Keratinocyte (primary cell): ENCODE measurements around the gene OXNAD1.

ENCODE experiments used
- EZH2 ChIP-seq: IDR thresholded peaks from one replicate; pipeline ENCODE4 v1.6.1; 2012; ENCODE audit warnings: inconsistent platforms, mild to moderate bottlenecking, low read length, moderate library complexity
- TF ChIP-seq, protein P1 (sequence below), 3 experiments: IDR thresholded peaks in 1 of 3; conservative IDR thresholded peaks in 1 of 3; optimal IDR thresholded peaks in 1 of 3; 2 replicates in 2 of 3; 3 replicates in 1 of 3; pipeline versions ENCODE3 to v1.5.1; 2011; ENCODE audit warnings: low read length in 3 of 3, mild to moderate bottlenecking in 3 of 3, moderate library complexity in 2 of 3, control low read depth in 1 of 3, inconsistent platforms in 1 of 3; ENCODE audit not compliant: insufficient read depth in 2 of 3; ENCODE audit errors: extremely low read depth in 1 of 3

- no peak for TF ChIP-seq EZH2
- TF ChIP-seq, protein P1, sequence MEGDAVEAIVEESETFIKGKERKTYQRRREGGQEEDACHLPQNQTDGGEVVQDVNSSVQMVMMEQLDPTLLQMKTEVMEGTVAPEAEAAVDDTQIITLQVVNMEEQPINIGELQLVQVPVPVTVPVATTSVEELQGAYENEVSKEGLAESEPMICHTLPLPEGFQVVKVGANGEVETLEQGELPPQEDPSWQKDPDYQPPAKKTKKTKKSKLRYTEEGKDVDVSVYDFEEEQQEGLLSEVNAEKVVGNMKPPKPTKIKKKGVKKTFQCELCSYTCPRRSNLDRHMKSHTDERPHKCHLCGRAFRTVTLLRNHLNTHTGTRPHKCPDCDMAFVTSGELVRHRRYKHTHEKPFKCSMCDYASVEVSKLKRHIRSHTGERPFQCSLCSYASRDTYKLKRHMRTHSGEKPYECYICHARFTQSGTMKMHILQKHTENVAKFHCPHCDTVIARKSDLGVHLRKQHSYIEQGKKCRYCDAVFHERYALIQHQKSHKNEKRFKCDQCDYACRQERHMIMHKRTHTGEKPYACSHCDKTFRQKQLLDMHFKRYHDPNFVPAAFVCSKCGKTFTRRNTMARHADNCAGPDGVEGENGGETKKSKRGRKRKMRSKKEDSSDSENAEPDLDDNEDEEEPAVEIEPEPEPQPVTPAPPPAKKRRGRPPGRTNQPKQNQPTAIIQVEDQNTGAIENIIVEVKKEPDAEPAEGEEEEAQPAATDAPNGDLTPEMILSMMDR (optimal IDR thresholded peaks at IDR 0.05 in 1 of 3, IDR thresholded peaks at IDR 0.05 in 1 of 3, conservative IDR thresholded peaks at IDR 0.05 in 1 of 3; ENCODE audit: extremely low read depth in 1 of 3, insufficient read depth in 2 of 3, low read length in 3 of 3), result no peak
Measured at GRCh38 chr3:16243706-16244490, 21.1 kb upstream of the OXNAD1 start.
